Cardiac muscle cell (in vitro differentiated cells and primary cell): ENCODE measurements around the gene BIK. TPM values are rescaled to one million over a fixed set of nuclear protein-coding genes. Genes with fewer than 3 reads are reported as not detected.

Experiments used
- DNase-seq, 2 donors: peaks; one replicate each; pipeline versions ENCODE4 v3.0.0 to v3.0.0-alpha.2; 2010 to 2017; ENCODE audit warnings: low read depth in 1 of 2, low spot score in 1 of 2
- H3K27ac ChIP-seq: fragments of 200-600 bp; sonication (generic); 2 replicates; pipeline ENCODE4 v1.5.1; 2016
- H3K27me3 ChIP-seq: fragments of 200-600 bp; sonication (generic); 2 replicates; pipeline ENCODE4 v1.6.0; 2016; ENCODE audit warnings: control low read depth
- H3K36me3 ChIP-seq: fragments of 200-600 bp; sonication (generic); 2 replicates; pipeline ENCODE4 v1.5.1; 2016; ENCODE audit warnings: control low read depth
- H3K4me1 ChIP-seq: fragments of 200-600 bp; sonication (generic); 2 replicates; pipeline ENCODE4 v1.8.1; 2017; ENCODE audit warnings: low read depth, mild to moderate bottlenecking, mixed run types
- H3K4me3 ChIP-seq: fragments of 200-600 bp; sonication (generic); 2 replicates; pipeline ENCODE4 v1.5.1; 2016; ENCODE audit warnings: mild to moderate bottlenecking
- H3K9me3 ChIP-seq: fragments of 200-600 bp; sonication (generic); 2 replicates; pipeline ENCODE4 v1.5.1; 2017; ENCODE audit warnings: low read depth, mild to moderate bottlenecking, control low read depth
- polyA plus RNA-seq: library from polyadenylated mRNA; unstranded; fragments of >200 nt; fragmentation: Nextera tagmentation; extraction: Ambion mirVana; gene quantifications from 2 replicates; pipeline ENCODE4 v1.2.1, GENCODE V29; 2016
- total RNA-seq: library from RNA; depleted of rRNA; stranded (reverse); fragments of >200 nt; gene quantifications from 2 replicates; pipeline ENCODE4 v1.2.3, GENCODE V29; 2016
- TF ChIP-seq, protein P1 (sequence below): IDR thresholded peaks from 2 replicates; pipeline ENCODE4 v1.5.1; 2012; ENCODE audit warnings: low read depth, mild to moderate bottlenecking, low read length

BIK gene
- total and polyA plus RNA-seq, 2 experiments from 2014 or later: 34.6 to 41.7 TPM

DNA sequence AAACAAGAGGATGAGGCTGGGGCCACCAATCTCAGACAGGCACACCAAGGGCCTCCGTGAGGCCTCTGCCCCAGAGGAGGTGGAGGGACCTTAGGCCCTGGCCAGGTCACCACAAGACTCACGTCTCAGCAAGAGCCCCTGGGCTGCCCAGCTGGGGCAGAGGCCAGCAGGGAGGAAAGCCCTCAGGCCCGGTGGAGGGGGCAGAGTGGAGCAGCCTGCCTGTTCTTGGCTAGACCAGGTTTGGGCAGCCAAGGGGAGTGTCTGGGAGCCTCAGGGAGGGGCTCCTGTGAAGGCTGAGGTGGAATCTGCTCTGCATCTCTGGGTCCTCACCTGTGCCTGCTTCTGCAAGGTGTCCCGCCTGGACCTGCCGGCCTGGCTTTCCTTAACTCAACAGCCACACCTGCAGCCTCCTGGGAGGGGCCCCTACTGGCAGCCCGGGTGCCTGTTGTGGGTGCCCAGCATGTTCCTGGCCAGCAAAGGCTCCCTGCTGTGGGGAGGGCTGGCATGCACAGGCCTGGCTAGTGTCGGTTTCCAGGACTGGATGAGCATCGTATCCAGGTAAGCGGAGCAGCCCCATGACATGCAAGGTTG lies 64.5 kb downstream of the BIK start:
- TF ChIP-seq, protein P1, sequence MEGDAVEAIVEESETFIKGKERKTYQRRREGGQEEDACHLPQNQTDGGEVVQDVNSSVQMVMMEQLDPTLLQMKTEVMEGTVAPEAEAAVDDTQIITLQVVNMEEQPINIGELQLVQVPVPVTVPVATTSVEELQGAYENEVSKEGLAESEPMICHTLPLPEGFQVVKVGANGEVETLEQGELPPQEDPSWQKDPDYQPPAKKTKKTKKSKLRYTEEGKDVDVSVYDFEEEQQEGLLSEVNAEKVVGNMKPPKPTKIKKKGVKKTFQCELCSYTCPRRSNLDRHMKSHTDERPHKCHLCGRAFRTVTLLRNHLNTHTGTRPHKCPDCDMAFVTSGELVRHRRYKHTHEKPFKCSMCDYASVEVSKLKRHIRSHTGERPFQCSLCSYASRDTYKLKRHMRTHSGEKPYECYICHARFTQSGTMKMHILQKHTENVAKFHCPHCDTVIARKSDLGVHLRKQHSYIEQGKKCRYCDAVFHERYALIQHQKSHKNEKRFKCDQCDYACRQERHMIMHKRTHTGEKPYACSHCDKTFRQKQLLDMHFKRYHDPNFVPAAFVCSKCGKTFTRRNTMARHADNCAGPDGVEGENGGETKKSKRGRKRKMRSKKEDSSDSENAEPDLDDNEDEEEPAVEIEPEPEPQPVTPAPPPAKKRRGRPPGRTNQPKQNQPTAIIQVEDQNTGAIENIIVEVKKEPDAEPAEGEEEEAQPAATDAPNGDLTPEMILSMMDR: no peak
- no peak overlapping the region for H3K27ac ChIP-seq
- DNase-seq: no peak
- H3K9me3 ChIP-seq: no peaks in the 10 kb centered on the region
- H3K27me3 ChIP-seq: no peaks in the 10 kb centered on the region
- H3K4me3 ChIP-seq: no peak overlapping the region
- H3K36me3 ChIP-seq: peaks cover 14% of the 10 kb centered on the region
- H3K4me1 ChIP-seq: no peaks in the 10 kb centered on the region

DNA sequence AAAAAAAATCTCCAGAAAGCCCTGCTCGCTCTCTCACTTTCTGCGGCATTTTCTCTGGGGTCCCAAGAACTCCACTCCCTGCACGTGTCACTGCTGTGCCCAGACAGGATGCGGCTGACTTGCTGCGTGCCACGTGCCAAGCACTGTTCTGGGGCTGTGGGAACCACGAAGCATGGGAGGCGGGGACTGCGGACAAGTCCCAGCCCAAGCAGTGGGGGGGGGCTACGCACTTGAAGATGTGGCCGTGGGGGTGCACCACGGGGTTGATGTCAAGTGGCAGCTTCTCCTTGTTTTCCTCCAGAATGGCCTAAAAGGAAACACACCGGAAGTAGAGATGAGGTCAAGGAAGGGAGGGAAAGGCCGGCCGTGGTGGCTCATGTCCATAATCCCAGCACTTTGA lies 65.5 kb downstream of the BIK start:
- H3K36me3 ChIP-seq: peaks cover 10% of the 10 kb centered on the region
- no peak for DNase-seq
- TF ChIP-seq, protein P1: no peak
- H3K27me3 ChIP-seq: no peaks in the 10 kb centered on the region
- H3K27ac ChIP-seq: no peak overlapping the region
- no peaks in the 10 kb centered on the region for H3K9me3 ChIP-seq
- no peak overlapping the region for H3K4me3 ChIP-seq
- no peaks in the 10 kb centered on the region for H3K4me1 ChIP-seq

DNA sequence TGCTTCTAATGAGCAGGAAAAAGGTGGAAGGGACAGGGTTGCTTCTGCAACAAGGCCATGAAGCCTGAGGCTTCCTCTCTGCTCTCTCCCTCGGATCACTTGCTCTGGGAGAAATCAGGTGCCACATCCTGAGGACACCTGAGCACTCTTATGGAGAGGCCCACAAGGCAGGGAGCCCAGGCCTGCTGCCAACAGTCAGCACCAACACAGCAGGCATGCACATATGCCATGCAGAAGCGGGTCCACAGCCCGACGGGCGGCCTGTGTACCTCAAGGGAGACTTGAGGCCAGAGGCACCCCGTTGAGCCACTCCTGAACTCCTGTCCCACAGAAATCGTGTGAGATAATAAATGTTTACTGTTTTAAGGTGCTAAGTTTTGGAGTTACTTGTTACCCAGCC lies 66.9 kb downstream of the BIK start:
- H3K4me3 ChIP-seq: no peak overlapping the region
- H3K36me3 ChIP-seq: peaks cover 9% of the 10 kb centered on the region
- H3K27ac ChIP-seq: no peak overlapping the region
- H3K9me3 ChIP-seq: no peaks in the 10 kb centered on the region
- DNase-seq: no peak
- no peaks in the 10 kb centered on the region for H3K27me3 ChIP-seq
- no peaks in the 10 kb centered on the region for H3K4me1 ChIP-seq
- TF ChIP-seq, protein P1: no peak

Other genes starting within 250 kb of the BIK start
- 54.1 and 70.5 TPM in 2 replicates for gene PACSIN2, start 95.6 kb upstream of the BIK start, total RNA-seq
- gene PACSIN2, start 95.6 kb upstream of the BIK start, polyA plus RNA-seq: 67.7 and 85.5 TPM in 2 replicates
- 29.9 and 38.2 TPM in 2 replicates for gene TTLL1, start 21.4 kb upstream of the BIK start, total RNA-seq
- gene TTLL1, start 21.4 kb upstream of the BIK start, polyA plus RNA-seq: 33.0 and 42.3 TPM in 2 replicates
- gene MCAT, start 32.6 kb downstream of the BIK start, total RNA-seq: 42.2 and 47.1 TPM in 2 replicates
- 44.3 and 46.8 TPM in 2 replicates for gene MCAT, start 32.6 kb downstream of the BIK start, polyA plus RNA-seq
- 28.9 and 59.0 TPM in 2 replicates for gene TSPO, start 40.8 kb downstream of the BIK start, total RNA-seq
- 20.3 and 52.2 TPM in 2 replicates for gene TSPO, start 40.8 kb downstream of the BIK start, polyA plus RNA-seq
- 52.9 and 62.7 TPM in 2 replicates for gene TTLL12, start 76.4 kb downstream of the BIK start, total RNA-seq
- gene TTLL12, start 76.4 kb downstream of the BIK start, polyA plus RNA-seq: 45.9 and 58.6 TPM in 2 replicates
- gene SCUBE1, start 232.6 kb downstream of the BIK start, total RNA-seq: 1.8 and 6.9 TPM in 2 replicates
- gene SCUBE1, start 232.6 kb downstream of the BIK start, polyA plus RNA-seq: 2.1 and 8.7 TPM in 2 replicates